RWPE1 (cell line): ENCODE measurements around the gene DNM3.

ENCODE experiments used
- CTCF ChIA-PET: fragments of 350-600 bp; sonication (Branson Sonifier 250); formaldehyde crosslinking; extraction: SDS; loops from one replicate; lab custom pipeline; 2021; lab: Yijun Ruan, JAX
- POLR2A ChIA-PET: fragments of 400-600 bp; formaldehyde crosslinking; extraction: SDS; loops from one replicate; lab custom pipeline; 2020; ENCODE audit warnings: antibody characterized with exemption; ENCODE audit not compliant: low non-redundant PET; lab: Yijun Ruan, JAX
- DNase-seq: peaks from one replicate; pipeline ENCODE4 v3.0.0; 2012; ENCODE audit warnings: low spot score
- H3K27ac ChIP-seq: fragments of 450-650 bp; 2 replicates; pipeline ENCODE4 v1.5.1; 2017
- TF ChIP-seq, protein P1 (sequence below): fragments of 450-650 bp; conservative IDR thresholded peaks from 2 replicates; pipeline ENCODE4 v1.5.1; 2017; ENCODE audit warnings: low read depth, mild to moderate bottlenecking

The DNM3 gene

DNA sequence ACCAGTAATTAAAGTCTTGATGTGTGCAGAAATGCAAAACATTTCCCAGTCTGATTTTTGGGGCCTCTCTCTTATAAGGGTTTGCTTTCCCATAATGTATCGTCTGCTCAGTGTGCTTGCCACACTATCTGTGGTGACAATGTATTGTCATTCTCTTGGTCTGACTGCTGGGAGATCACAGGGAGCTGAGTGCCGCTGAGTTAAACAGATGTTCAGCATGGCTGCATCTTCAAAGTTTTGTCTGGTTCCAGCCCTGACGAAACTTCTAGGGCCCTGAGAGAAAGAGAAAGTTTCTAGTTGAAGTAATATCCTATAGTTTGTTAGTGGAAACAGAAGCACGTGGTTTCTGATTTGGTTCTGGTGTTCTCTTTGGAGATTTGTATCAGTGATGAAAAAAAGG is 42.6 kb downstream of the DNM3 start:
- no peak for DNase-seq
- TF ChIP-seq, protein P1, sequence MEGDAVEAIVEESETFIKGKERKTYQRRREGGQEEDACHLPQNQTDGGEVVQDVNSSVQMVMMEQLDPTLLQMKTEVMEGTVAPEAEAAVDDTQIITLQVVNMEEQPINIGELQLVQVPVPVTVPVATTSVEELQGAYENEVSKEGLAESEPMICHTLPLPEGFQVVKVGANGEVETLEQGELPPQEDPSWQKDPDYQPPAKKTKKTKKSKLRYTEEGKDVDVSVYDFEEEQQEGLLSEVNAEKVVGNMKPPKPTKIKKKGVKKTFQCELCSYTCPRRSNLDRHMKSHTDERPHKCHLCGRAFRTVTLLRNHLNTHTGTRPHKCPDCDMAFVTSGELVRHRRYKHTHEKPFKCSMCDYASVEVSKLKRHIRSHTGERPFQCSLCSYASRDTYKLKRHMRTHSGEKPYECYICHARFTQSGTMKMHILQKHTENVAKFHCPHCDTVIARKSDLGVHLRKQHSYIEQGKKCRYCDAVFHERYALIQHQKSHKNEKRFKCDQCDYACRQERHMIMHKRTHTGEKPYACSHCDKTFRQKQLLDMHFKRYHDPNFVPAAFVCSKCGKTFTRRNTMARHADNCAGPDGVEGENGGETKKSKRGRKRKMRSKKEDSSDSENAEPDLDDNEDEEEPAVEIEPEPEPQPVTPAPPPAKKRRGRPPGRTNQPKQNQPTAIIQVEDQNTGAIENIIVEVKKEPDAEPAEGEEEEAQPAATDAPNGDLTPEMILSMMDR: no peak
- CTCF ChIA-PET: interaction anchor here (0.6 kb wide), 1 partner anchor 51 kb away, joined by 3 read pairs; no protein-coding TSS in a partner anchor

DNA sequence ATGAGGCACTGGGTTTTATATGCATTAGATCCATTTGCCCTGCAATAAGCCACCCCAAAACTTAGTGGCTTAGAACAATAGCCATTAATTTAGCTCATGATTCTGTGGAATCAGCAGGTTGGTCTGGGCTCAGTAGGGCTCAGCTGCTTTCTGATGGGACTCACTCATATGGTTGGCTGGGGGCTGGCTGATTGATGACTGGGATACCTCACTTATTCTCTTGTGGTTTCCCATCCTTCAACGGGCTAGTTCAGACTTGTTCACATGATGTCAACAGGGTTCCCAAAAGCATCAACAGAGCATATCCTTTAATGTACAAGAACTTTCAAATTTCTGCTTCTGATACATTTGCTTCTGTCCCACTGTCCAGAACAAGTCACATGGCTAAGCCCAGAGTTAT is 43.2 kb downstream of the DNM3 start:
- CTCF ChIA-PET: no interaction called here
- no peak overlapping the region for H3K27ac ChIP-seq
- TF ChIP-seq, protein P1: no peak
- POLR2A ChIA-PET: no interaction called here
- DNase-seq: peak; percentile 18

More for the DNA sequence above, 42.6 kb downstream of the DNM3 start:
- no peak overlapping the region for H3K27ac ChIP-seq
- POLR2A ChIA-PET: no interaction called here

DNA sequence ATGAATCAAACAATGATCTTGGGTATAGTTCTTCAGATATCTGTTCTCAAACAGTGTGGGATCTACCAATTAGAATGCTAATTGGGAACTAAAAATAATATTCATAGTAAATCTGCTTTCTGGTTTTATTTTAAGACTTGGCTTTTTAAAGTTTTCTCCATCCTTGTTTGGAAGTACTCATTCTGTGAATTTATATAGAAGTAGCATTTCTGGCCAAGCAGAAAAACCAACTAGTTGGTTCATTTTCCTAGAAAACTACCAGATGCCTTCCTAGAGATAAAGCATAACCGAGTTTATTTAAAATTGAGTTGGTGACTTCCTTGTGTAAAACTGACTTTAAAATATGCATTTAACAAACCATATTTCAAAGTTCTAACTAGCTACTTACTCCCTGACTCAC is 48.8 kb downstream of the DNM3 start:
- ChIA-PET POLR2A (no interaction called here), CTCF (interaction anchor here (0.7 to 0.9 kb wide), 2 partner anchors 18 to 20 kb away, joined by 3 to 7 read pairs; no protein-coding TSS in a partner anchor)
- no peak overlapping the region for H3K27ac ChIP-seq
- TF ChIP-seq, protein P1: no peak
- no peak for DNase-seq

GRCh38 chr1:171896936-171897703 is 55.8 kb downstream of the DNM3 start:
- CTCF ChIA-PET: no interaction called here
- DNase-seq: no peak
- POLR2A ChIA-PET: no interaction called here
- H3K27ac ChIP-seq: no peak overlapping the region
- TF ChIP-seq, protein P1: no peak

DNA sequence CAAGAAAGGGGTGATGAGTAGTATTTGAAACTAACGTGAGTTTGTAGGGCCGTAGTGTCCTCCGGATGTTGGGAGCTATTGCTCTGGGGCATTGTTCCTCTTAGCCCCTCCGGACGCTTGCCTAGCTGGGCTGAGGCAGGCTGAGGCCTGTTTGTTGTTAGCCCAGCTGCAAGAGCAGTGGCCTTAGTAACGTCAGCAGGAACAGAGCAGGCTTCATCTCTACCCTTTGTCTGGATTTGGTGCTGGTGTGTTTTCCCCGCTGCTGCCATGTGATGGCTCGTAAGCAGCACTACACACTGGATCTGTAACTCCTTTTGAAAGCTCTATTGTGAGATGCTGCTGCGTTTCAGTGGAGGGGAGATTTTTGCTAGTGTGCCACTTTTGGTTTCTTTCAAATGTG is 57.6 kb downstream of the DNM3 start:
- peak; percentile 49 for DNase-seq
- TF ChIP-seq, protein P1: no peak
- ChIA-PET CTCF (interaction anchor here (0.7 kb wide), 1 partner anchor 98 kb away, joined by 6 read pairs; no protein-coding TSS in a partner anchor), POLR2A (no interaction called here)
- H3K27ac ChIP-seq: peak overlapping the region; percentile 71

DNA sequence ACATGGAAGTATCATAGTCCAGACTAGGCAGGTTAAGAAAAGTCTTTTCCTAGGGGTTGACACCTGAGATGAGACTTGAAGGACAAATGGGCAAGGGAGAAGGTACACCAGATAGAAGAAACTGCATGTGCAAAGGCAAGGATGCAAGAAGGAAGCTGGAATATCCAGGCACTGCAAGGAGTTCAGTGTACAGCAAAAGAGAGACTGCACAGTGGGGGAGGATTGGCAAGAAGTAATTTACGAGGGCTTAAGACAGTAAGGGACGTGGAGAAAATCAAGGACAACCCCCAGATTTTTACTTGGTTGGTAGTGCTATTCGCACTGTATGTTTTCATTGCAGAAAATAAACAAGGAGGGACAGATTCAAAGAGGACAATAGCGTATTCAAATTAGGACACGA is 58.5 kb downstream of the DNM3 start:
- H3K27ac ChIP-seq: no peak overlapping the region
- POLR2A ChIA-PET: no interaction called here
- TF ChIP-seq, protein P1: no peak
- CTCF ChIA-PET: no interaction called here
- no peak for DNase-seq
